AG08395 (cell line): ENCODE measurements around the gene EPHB1.
"Not testable (repeated sequence)": the region's sequence is repeated elsewhere in the genome, so short reads cannot be mapped to it uniquely, and the experiment has no call there.

Experiments used
- DNase-seq: peaks from one replicate; pipeline ENCODE4 v3.0.0; 2012; ENCODE audit warnings: mixed read lengths, low spot score

Gene EPHB1

DNA sequence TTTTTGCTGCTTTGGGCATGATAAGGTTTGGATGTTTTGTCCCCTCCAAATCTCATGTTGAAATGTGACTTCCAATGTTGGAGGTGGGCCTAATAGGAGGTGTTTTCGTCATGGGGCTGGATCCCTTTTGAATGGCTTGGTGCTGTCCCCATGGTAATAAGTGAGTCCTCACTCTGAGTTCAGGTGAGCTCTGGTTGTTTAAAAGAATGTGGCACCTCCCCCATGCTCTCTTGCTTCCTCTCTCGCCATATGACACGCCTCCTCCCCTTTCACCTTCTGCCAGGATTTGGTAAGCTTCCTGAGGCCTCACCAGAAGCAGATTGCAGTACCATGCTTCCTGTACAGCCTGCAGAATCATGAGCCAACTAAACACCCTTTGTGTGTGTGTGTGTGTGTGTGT, 255.5 kb downstream of the EPHB1 start:
- no peak for DNase-seq

DNA sequence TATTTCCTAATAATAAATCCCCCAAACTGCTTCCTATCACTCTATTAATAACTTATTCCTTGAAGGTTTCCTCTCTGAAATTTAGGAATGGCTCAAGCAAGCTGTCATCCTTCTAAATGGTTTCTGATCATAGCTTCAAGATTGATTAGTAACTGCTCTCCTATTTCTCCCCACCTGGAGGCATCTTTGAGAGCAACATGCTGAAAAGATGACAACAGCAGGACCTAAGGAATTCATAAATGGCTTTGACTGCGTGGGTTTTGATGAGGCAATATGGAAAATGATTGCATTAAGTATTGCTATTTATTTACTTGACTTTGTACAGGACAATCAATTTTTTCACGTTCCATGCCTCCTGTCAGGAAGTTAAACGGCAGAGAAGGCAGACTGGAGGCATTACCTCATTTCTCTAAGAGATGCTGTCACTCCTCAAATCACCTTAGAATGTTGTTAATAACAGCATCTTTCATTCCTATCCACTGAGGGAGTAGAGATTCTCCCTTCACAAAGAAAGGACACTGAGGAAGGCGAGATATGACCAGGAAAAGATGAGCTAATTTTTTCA, 256.4 kb downstream of the EPHB1 start:
- DNase-seq: no peak

DNA sequence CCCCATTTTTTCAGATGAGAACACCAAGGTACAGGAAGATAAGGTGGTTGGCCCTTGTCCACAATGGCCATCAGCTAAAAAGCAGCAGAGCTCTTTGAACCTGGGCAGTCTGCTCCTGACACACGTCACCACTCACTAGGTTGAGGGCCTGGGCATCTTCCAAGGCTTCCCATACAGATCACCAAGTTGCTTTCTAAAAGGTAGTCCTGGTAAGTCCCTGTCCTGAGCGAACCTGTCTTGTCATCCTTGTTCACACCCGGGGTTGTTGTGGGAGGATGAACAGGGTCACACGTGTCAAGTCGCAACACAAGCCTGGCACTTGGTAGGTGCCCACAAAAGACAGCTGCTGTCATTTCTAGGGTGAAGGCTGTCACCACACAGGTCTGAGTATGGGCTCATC, 260.4 kb downstream of the EPHB1 start:
- no peak for DNase-seq

DNA sequence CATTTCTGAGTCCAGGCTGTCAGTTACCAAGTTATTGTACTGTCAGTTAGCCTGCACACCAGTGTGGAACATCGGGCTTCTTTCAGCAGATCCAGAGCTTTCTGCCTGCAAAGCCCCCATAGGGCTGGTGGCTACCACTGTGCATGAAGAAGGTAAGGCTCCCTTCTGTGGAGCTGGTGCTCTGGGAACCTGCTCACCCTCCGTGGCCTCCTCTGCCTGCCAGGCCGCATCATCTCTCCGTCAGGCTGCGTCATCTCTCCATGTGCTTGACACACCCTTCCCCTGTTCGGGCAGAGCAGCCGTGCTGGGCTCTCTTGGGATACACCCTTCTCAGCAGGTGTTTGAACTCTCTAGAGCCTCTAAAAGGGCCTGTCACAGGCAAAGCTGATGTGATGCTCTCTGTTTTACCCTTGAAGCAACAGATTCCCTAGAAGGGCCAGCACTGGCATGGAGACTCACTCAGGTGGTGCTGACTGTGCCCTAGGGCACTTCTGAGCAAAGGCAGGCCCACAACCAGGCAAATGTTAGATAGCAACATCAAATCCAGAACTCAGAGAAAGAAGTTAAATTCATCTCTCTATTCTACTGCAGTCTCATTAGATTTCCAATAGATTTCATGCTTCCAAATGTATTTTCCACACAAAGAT, 261.1 kb downstream of the EPHB1 start:
- no peak for DNase-seq

DNA sequence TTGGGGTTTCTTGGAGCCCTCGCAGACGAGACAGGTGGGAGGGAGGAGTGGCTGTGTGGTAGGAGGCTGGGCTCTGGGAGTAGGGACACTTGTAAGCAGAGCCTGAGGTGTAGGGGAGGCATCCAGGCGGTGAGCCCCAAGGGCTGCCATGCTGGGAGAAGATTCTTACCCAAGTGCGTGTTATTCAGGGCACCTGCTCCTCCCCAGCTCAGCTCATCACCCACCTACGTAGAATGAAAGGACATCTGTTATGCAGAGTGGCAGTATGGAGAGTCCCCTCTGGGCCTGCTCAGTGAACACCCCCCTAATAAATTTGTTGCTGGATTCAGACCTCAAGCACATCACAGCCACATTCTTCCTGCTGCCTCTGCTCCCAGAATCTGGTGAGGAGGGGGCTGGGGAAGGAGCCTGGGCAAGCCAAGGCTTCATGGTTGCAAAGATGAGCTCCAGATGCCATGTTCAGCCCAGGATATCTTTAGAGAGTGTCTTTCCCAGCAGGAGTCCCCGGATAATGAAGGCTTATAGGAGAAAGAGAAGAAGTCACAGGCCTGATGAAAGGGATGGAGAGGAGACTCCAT, 261.8 kb downstream of the EPHB1 start:
- DNase-seq: no peak

DNA sequence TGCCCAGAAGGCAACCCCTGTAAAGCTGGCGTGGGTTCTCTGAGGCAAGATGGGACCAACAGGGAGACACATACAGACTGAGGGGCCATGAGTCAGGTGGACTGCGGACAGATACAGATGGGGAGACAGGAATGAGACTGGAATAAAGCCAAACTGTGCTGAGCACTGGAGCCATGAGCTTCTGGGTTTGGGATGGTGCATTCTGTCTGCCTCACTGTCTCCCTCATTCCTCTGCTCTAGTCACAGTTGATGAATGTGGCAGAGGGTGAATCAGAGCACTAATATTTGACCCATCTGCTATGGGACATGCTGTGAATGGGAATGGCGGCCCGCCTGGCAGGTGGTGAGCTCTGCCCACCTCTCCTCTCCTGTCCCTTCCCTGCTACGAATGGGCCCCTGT, 262.9 kb downstream of the EPHB1 start:
- DNase-seq: no peak

DNA sequence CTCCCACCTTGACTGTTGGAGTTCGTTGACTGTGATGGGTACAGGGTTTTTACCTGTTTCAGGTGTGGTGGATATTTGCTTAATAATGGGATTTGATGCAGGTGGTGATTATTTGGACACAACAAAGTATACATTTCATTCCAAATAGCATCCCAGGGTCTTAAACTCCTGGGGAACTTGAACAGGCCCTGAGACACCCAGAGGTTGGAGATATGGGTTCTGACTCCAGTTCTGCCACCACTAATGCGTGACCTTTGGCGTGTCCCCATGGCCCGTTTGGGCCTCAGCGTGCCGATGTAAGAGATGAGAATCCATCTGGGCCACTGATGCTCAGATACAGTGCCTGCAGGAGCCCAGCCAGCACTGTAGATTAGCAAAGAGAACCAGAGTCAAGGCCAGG, 264.5 kb downstream of the EPHB1 start:
- DNase-seq: no peak

DNA sequence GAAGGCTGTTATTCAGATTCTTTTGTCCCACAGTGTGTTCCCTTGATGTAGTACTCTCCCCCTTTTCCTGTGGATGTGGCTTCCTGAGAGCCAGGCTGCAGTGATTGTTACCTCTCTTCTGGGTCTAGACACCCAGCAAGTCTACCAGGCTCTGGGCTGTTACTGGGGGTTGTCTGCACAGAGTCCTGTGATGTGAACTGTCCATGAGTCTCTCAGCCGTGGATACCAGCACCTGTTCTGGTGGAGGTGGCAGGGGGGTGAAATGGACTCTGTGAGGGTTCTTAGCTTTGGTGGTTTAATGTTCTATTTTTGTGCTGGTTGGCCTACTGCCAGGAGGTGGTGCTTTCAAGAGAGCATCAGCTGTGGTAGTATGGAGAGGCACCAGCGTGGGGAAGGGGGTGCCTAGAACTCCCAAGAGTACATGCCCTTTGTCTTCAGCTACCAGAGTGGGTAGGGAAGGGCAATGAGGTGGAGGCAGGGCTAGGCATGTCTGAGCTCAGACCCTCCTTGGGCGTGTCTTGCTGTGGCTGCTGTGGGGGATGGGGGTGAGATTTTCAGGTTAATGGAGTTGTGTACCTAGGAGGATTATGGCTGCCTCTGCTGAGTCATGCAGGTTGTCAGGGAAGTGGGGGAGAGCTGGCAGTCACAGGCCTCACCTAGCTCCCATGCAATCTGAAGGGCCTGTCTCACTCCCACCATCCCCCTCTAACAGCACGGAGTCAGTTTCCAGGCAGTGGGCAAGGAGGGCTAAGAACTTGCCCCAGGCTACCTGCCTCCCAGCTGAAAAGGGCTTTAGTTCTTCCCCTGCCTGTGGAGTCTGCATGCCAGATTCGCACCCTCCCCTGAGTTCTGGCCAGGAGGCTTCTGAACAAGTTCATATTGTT, 272.0 kb downstream of the EPHB1 start:
- DNase-seq: not testable (repeated sequence)

DNA sequence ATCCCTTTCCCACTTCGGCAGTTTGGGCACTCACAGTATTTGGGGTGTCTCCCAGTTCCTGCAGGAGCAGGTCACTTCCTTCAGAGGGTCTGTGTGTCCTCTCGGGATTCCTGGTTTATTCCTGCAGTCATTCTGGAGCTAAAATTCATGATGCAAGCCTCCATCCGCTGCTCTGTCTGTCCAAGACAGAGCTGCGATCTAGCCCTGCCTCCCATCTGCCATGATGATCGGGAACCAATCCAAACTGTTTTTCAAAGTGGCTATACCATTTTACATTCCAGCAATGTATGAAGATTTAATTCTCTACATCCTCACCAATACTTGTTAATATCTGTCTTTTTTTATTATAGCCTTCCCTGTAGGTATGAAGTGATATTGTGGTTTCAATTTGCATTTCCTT, 273.0 kb downstream of the EPHB1 start:
- no peak for DNase-seq

DNA sequence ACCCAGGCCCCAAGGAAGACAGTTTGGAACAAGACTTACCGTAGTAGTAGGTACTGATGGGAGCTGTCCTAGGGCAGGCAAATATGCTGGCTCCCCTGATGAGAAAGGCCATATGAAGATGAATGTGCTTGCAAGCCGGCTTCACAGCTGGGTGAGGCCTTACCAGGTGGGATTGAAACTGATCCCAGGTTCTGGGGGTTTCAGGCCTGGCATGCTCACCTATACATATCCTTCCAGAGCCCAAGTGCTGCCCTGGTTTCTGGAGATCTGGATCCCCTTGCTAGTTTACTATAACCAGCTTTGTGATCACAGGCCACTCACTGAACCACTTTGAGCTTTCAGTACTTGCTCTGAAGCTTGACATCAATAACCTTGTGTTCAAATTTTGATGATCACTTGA, 274.3 kb downstream of the EPHB1 start:
- DNase-seq: no peak

DNA sequence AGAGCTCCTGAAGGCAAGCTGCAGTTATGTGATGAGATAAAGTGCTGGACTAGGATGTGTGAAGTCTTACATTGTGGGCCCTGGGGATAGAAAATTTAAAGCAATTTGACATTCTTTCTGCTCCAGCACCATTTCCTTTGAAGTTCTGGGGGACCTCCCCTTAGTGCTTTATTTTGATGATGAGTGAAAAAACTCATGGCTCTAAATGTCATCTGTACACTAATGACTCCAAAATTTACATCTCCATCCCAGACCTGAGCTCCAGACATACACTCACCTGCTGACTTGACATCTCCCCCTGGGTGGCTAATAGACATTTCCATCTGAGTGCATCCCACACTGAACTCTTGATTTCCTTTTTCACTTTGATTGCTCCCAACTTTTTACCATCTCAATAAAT, 276.4 kb downstream of the EPHB1 start:
- DNase-seq: no peak

DNA sequence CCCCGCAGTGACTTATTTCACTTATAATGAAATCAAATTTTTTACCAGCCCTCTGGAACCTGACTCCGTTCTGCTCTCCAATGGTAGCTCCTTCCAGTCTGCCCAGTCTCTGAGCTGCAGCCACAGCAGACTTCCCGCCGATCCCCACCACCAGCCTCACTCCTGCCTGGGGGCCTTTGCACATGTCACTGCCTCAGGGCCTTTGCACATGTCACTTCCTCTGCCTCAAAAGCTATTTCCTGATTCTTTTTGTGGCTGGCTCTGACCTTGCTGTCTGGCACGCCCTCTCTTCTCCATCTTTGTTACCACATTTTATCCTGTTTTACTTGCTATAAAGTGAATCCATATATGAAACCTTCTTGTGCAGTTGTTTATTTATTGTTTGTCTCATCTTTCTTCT, 277.4 kb downstream of the EPHB1 start:
- DNase-seq: no peak

DNA sequence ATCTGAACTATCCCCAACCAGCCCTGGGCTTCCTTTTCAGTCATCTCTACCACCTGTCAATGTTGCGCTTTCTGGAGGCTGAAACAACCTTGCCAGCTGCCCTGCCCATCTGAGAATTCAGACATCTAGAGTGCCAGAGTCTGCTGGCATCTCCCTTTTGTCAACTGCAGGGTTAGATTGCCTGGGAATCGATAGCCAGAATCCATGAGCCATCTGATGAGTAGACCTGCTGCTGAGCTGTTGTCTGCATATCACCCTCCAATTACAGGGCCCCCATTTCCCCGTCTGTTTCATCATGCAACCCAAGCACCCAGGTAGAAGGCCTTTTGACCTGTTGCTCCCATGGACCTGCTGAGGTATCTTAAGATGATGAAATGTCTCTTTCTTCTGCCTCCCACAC, 280.1 kb downstream of the EPHB1 start:
- no peak for DNase-seq

DNA sequence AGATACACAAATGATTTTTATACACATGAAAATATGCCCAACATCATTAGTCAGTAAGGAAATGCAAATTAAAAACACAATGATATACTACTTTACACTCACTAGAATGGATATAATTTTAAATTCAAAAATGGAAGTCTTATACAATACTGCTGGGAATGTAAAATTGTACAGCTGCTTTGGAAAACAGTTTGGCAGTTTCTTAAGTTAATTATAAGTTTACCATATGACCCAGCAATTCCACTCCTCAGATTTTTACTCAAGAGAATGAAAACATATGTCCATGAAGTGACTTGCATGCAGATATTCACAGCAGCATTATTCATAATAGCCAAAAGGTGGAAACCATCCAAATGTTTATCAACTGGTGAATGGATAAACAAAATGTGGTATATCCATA, 281.3 kb downstream of the EPHB1 start:
- no peak for DNase-seq

DNA sequence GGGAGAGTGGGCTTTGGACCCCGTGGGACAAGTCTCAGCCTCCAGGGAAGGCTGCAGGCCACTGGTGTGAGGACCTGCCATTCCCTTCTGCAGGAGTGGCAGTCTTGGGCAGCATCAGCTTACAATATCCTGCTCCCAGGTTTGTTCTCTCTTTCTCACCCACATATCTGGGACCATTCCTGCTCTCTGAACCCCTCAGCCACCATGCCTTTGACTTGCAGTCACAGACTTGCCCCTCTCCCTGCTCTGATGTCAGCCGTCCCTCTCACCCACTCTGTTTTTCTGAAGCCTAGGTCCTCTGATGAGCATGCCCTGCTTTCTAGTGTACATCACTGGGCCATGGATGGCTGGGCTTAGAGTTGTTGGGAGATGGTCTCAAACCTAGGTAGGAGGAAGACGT, 282.1 kb downstream of the EPHB1 start:
- no peak for DNase-seq

DNA sequence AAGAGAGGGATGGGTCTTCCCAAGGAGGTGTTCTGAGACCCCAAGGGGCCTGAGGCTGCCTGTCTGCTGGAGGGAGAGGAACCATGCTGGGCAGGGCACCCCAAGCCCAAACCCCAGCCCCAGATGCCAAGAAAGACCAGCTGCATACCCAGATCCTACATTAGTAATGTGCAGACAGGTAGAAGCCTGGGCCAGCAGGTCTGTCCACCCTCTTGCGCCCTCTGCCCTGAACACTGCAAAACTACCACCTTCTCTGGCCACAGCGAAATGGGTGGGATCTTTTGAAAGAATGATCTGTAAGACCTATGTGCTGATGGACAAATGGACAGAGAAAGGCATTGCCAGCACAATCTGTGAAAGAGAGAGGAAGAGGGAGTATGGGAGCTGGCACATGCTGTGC, 283.2 kb downstream of the EPHB1 start:
- DNase-seq: no peak

DNA sequence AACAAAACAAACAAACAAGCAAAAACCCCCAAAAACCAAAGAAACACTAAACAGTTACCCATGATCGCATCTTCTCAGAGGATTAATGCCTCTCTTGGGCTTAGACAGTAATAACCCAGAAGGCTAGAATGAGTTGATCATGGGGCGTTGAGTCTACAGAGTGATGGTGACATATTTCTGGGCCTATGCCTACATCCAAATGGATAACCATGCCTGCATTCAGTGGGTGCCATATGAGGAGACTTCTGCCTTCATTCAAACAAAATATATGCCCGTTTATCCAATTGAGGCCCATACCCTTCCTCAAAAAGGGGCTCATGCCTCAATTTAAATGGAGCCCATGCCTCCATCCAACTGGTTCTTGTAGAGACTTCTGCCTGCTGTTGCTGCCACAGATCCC, 284.0 kb downstream of the EPHB1 start:
- DNase-seq: no peak

DNA sequence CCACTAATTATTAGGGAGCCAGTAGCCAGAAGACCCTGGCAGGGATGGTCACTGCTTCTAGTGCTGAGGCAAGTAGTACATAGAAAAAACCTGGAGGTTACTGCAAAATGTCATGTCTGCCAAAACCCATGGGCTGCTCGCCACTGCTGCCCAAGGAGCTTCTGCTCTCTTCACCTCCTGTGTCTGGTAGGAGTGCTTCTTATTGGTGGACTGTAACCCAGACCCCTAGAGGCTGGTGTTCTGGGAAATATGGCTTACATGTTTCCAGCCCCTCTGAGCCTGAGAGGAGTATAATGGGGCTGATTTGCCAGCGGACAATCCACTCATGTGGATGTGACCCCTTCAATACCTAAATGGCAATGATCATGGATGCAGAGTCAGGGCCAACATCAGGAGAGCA, 286.4 kb downstream of the EPHB1 start:
- no peak for DNase-seq

DNA sequence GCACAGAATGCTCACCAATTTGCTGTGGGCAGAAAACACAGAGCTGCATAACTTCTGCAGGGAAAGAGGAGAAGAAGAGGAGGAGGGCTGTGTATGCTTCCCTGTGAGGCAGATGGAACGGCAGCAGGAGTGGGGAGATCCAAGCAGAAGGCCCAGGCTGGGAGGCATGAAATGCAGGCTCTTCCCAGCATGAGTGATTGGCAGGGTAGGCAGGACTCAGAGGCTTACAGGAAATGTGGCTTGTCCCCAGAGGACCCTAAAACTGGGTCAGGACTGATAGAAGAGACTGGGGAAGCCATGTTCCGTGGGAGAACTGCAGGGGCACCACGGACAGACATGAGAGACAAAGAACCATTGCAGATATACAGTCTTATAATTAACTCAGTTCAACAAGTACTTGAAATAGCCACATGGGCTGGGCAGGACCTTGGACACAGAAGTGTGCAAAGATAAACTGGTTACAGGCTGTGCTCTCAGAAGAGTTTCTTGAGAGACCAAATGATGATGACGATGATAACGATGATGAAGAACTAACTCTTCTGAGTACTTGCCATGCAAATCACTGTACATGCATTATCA, 286.9 kb downstream of the EPHB1 start:
- DNase-seq: no peak

DNA sequence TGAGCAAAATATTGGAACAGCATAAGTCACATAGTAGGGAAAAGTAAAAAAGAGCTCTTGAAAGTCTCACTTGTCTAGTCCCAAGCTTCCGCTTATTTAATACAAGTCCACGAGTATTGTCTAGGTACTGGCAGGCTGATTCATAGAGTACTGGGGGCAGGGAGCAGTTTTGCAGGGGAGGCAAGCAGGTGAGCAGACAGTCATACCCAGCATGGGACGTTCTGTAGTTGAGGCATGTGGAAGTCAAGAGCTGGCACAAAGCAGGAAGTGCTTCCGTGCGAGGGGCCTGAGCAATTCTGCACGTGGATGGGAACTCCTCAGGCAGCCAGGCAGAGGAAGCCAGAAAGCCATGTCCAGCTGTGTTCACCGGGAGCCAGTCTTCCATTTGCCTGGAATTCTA, 287.6 kb downstream of the EPHB1 start:
- DNase-seq: no peak

DNA sequence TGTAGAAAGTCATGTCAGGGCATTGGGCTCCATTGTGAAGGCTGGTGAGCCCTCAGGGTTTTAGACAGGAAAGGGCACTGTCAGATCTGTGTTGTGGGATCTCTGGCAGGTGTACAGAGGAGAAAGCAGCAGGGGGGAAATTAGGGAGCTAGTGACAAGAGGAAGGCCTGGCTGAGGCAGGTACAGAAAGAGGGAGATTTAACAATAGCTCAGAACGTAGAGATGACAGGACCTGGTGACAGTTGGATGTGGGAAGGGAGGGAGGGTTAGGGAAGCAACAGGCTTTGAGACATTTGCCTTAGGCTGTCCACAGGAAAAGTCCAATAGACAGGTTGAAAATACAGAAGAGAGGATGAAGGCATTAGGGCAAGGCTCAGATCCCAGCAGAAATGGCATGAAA, 288.1 kb downstream of the EPHB1 start:
- DNase-seq: no peak

DNA sequence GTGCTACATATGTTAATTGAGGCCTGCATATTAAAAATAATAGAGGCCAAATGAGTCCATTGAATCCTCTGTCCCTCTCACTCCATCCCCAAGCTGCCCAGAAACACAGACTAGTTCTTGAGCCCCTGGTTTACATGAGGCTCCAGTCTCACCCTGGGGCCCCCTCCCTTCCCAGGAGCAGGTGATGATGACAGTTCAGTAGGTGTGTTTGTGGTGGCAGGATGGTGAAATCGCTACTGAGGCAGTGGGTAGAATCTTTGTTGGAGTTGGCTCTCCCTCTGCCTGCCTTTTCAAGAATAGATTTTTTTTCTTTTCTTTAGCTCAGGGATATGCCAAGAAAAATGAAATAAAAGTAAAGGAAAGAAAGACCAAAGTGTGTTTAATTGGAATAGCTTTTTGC, 288.7 kb downstream of the EPHB1 start:
- no peak for DNase-seq

DNA sequence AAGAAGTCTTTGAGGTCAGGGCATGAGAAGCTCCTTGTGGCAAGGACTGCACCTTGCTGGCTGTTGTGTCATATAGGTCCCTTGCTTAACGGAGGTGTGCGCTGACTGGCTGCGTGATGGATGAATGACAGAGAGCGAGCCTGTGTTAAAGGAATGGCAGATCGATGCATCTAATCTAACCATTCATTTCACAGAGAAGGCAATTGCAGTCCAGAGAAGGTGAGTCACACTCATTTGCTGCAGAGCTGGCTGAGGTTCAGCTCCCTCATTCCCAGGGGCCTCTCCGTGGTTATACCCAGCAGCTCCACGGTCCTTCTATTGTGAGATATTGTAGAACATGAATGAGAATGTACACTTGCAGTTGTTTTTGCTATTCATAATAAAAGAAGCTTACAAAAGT, 289.3 kb downstream of the EPHB1 start:
- DNase-seq: peak; percentile 67
